Endothelial cell (in vitro differentiated cells): ENCODE measurements around the gene HIVEP3. TPM values are rescaled to one million over a fixed set of nuclear protein-coding genes. Genes with fewer than 3 reads are reported as not detected.

Experiments used
- DNase-seq: peaks from one replicate; pipeline ENCODE4 v3.0.0; 2021; ENCODE audit warnings: low spot score
- H3K27ac Mint-ChIP-seq: one replicate; pipeline ENCODE4 v1.8.0; 2021; ENCODE audit warnings: mixed read lengths, inconsistent platforms; ENCODE audit not compliant: unreplicated experiment
- H3K27me3 Mint-ChIP-seq: one replicate; pipeline ENCODE4 v1.8.0; 2021; ENCODE audit warnings: mild to moderate bottlenecking, moderate library complexity, mixed read lengths, inconsistent platforms; ENCODE audit not compliant: unreplicated experiment
- H3K36me3 Mint-ChIP-seq: one replicate; pipeline ENCODE4 v1.8.0; 2021; ENCODE audit warnings: mild to moderate bottlenecking, low read depth, mixed read lengths, inconsistent platforms; ENCODE audit not compliant: unreplicated experiment
- H3K4me1 Mint-ChIP-seq: one replicate; pipeline ENCODE4 v1.8.0; 2021; ENCODE audit warnings: mild to moderate bottlenecking, mixed read lengths, inconsistent platforms; ENCODE audit not compliant: unreplicated experiment
- H3K4me3 Mint-ChIP-seq: one replicate; pipeline ENCODE4 v1.8.0; 2021; ENCODE audit warnings: mild to moderate bottlenecking, mixed read lengths, inconsistent platforms; ENCODE audit not compliant: unreplicated experiment
- H3K9me3 Mint-ChIP-seq: one replicate; pipeline ENCODE4 v1.8.0; 2021; ENCODE audit warnings: mixed read lengths, inconsistent platforms; ENCODE audit not compliant: unreplicated experiment
- CTCF ChIP-seq: fragments of 200-600 bp; sonication (generic); IDR thresholded peaks from one replicate; pipeline ENCODE4 v1.5.0; 2021; ENCODE audit warnings: antibody characterized with exemption; ENCODE audit not compliant: unreplicated experiment
- total RNA-seq: library from RNA; stranded (reverse); fragmentation: NEBNext Ultra II Directional; extraction: Animal tissue kit (Norgen Biotek cat#: 25700); gene quantifications from one replicate; pipeline ENCODE4 v1.2.1, GENCODE V29; 2021; ENCODE audit not compliant: unreplicated experiment

Gene HIVEP3
- total RNA-seq, 1 donor from 2014 or later = 8.9 TPM

GRCh38 chr1:41500378-41500777 lies 418.3 kb downstream of the HIVEP3 start:
- Mint-ChIP-seq H3K27ac (no peak overlapping the region), H3K36me3 (no peaks in the 10 kb centered on the region), H3K4me3 (no peak overlapping the region), H3K9me3 (no peaks in the 10 kb centered on the region), H3K27me3 (peaks cover 16% of the 10 kb centered on the region), H3K4me1 (peaks cover 12% of the 10 kb centered on the region)
- TF ChIP-seq CTCF = no peak
- DNase-seq = no peak

DNA sequence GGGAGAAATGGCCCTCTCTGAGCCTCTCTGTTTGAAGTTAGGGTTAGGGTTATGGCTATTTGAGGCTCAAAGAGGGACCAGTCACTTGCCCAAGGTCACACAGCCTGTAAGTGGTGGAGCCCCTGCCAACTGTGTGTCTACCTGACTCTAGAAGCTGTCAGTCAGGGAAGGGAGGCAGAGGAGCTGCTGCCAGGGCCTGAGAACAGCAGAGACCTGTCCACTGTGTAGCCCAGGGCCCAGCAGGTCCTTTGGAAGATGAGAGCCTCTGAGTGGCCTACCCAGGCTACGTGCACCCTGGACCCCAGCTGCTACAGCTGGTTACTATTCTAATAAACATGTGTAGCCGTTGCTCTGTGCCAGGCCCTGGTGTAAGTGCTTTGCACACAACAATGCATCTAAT lies 419.1 kb downstream of the HIVEP3 start:
- Mint-ChIP-seq H3K4me3 (no peak overlapping the region), H3K27me3 (peaks cover 15% of the 10 kb centered on the region), H3K36me3 (no peaks in the 10 kb centered on the region), H3K9me3 (no peaks in the 10 kb centered on the region), H3K27ac (no peak overlapping the region), H3K4me1 (peaks cover 8% of the 10 kb centered on the region)
- DNase-seq = no peak
- TF ChIP-seq CTCF = no peak

DNA sequence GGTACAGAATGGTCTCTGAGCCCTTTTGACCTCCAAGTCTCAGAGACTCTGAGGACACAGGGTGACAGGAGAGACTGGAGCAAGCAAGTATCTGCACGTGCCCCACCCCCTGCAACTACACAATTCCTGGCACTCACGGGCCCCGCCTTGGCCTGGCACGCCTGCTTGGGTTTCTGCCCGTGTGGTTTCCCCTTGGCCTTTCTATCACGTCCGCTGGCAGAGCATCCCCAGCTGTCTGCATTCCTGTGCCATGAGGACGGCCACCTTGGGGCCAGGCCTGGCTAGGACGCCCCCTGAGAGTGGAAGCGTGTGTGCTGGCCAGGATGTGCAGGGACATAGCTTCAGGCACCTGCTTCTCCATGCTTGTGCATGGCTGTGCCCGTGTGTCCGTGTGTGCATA lies 419.9 kb downstream of the HIVEP3 start:
- H3K27ac Mint-ChIP-seq = no peak overlapping the region
- peaks cover 2% of the 10 kb centered on the region for H3K4me1 Mint-ChIP-seq
- H3K27me3 Mint-ChIP-seq = peaks cover 16% of the 10 kb centered on the region
- DNase-seq = no peak
- H3K36me3 Mint-ChIP-seq = no peaks in the 10 kb centered on the region
- TF ChIP-seq CTCF = no peak
- H3K4me3 Mint-ChIP-seq = no peak overlapping the region
- H3K9me3 Mint-ChIP-seq = no peaks in the 10 kb centered on the region

- no peaks in the 10 kb centered on the region for H3K36me3 Mint-ChIP-seq
- no peaks in the 10 kb centered on the region for H3K9me3 Mint-ChIP-seq
- H3K4me1 Mint-ChIP-seq = peaks cover 2% of the 10 kb centered on the region
- H3K27ac Mint-ChIP-seq = no peak overlapping the region
- DNase-seq = no peak
- H3K4me3 Mint-ChIP-seq = no peak overlapping the region
- H3K27me3 Mint-ChIP-seq = peaks cover 13% of the 10 kb centered on the region
- no peak for TF ChIP-seq CTCF
These were observed 420.3 kb downstream of the HIVEP3 start for GRCh38 chr1:41498391-41498790.

DNA sequence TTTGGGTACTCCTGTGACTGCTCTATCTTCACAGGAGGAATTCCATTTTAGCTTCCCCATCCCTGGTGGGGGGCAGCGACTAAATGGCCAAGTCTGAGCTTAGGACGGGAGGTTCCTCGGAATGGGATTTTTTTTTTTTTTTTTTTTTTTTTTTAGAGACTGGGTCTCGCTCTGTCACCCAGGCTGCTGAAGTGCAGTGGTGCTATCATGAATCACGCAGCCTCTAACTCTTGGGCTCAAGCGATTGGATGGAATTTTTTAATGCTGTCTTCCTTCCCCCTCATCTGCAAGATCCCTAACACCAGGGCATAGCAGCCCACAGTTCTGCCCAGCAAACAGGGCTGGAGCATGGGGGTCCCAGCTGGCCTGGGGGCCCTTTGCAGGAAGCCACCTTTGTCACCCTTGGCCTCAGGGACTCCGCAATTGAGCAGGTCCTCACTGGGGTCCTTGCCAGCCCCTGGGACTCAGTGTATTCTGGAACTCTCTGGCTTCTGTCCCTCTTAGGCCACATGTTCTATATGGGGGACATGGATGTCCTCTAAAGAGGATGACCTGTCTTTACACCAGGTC lies 421.2 kb downstream of the HIVEP3 start:
- H3K27ac Mint-ChIP-seq = no peak overlapping the region
- no peak overlapping the region for H3K4me3 Mint-ChIP-seq
- H3K27me3 Mint-ChIP-seq = peaks cover 15% of the 10 kb centered on the region
- TF ChIP-seq CTCF = no peak
- no peaks in the 10 kb centered on the region for H3K9me3 Mint-ChIP-seq
- no peak for DNase-seq
- H3K36me3 Mint-ChIP-seq = peaks cover 1% of the 10 kb centered on the region
- peaks cover 2% of the 10 kb centered on the region for H3K4me1 Mint-ChIP-seq
